ENCODE results near the gene CDH4. TPM values are rescaled to one million over a fixed set of nuclear protein-coding genes. Genes with fewer than 3 reads are reported as not detected.

CDH4 gene
- total RNA-seq, 1 donor from 2014 or later = not detected

DNA sequence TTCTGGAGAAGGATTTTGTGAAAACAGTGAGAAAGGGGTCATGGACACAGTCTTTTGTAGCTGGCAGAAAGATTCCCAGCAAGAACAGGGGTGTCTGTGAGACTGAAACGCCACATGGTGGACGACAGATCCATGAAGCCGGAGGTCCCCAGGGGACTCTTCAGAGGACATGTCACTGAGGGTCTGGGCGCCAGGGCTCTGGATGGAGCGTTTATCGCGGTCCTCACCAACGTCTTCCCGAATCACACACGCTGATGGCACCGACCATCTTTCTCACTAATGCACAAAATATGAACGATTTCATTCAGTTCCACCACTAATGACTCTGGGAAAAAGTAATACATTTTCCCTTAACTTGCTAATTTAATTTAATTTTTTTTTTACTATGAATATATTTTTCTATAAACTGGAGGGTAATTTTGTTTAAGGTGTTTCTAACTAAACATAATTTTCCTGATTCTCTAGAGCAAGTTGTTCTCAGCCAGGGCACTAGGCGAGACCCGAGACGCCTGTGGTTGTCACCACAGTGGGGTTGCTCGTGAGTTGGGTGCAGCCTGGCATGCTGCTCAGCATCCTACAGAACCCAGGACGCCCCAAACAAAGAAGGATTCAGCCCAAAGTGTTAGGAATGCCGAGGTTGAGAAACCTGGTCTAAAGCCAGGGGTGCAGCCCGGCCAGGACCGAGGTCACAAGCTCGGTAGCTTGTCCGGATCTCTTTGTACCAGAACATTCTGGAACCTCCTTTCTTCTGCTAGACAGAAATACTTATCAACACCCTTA lies 507.4 kb downstream of the CDH4 start:
- no peak for DNase-seq
- intact Hi-C loops (cut with micrococcal nuclease) = no loop called here
- no peak for ATAC-seq

GRCh38 chr20:61760321-61760720 lies 508.3 kb downstream of the CDH4 start:
- DNase-seq (no peak), ATAC-seq (no peak)
- intact Hi-C loops (cut with micrococcal nuclease) = no loop called here

DNA sequence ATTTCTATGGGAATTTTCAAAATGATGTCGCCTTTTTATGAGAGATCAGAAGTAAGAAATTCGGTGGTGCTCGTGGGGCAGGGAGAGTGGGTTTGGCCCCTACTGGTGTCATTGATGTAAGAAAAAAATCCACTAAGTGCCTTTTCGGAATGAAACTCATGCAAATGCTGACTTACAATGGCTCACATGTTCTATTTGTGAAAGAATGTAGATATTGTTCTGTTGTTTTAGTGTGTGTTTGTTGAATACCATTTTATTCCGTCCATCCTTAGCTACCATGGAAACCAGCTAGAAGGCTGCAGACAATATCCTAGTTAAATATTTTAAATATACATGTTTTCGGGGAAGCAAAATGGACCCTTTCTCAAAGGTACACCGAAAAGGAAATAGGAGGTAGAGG lies 508.7 kb downstream of the CDH4 start:
- intact Hi-C loops (cut with micrococcal nuclease) = no loop called here
- ATAC-seq (no peak), DNase-seq (no peak)

DNA sequence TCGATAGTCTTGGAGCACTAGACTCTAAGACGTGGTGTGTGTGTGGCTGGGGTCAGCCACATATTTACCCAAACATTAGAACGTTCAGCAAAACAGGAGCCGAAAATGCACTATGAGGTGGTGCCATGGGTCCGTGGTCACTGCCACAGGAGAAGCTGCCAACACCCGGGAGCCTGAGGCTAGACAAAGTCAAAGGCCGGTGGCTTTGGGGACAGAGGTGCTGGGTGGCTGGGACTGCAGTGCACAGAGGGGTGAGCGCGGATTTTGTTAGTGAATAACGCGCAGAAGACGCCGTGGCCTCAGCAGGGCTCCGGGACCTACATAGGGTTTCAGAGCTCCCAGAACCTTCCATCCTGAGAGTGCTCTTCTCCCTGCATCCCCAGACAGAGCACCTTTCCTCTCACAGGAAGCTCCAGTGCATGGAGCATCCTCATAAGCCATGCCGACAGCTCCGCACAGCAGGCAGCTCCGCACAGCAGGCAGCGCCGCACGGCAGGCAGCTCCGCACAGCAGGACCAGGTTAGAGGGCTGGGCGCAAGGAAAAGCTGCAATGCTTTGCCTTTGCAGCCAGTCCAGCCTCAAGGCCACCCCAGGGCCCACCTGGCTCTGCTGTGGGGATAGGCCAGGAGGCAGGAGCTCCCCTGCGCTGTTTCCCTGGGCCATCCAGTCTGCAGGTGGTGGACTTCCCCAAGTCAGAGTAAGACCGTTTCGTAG lies 509.5 kb downstream of the CDH4 start:
- DNase-seq (no peak), ATAC-seq (no peak)
- intact Hi-C loops (cut with micrococcal nuclease) = no loop called here

DNA sequence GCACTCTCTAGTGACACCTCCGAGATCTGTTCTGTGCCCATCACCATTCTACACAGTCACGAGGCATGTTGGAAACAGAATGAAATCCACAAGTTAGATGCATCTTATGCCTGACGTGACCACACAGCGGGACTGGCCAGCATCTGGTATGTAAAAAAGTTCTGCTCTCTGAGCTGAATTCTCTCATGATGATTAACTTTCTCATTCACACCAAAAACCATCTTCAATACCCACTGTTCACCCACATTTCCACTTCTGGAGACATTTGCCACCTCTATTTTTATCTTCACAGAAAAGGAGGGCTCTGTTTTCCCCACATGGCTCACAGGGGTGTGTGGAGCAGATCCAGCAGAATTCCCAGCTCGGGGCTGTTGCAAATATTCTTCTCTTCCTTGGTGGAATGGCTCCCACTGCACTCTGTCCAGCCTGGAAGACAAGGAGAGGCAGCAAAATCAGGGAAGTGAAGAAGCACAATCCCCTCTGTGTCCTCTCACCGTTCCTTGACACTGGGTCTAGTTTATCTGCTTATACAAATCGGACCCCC lies 510.2 kb downstream of the CDH4 start:
- no peak for ATAC-seq
- intact Hi-C loops (cut with micrococcal nuclease) = no loop called here
- no peak for DNase-seq

DNA sequence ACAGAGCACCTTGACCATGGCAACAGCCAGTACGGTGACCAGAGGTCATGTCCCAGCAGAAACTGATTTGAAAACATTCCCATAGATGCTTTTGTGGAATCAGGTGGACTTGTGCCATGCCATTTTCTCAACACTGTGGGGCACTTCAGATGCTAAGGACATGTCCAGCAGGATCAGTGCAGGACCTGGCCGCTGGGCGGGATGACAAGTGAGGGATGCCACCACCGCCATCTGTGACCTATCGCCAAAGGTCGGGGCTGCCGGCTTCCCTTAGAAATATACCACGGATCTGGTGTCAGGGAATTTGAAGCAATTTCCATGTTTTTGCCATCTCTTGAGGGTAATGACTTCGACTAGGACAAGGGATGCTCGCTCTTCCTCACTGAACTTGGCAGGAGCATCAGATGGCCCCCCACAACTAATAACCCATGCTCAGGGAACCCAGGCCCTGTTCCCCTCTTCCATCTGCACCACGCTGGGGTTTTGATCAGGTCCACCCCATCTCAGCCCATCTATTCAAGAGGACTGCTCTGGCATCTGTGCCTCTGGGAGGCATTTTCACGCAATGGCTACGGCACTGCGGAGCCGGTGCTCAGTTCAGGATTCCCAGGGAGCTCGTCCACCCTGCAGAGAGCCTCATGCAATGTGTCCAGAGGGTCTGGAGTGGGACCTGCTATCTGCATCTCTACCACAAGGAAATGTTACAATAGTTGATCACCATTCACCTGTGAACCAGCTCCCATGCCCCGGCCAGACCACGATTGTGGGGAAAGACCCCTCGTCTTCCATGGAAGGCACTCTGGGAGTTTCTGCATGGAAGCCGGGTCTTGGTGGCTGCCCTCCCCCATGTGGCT lies 511.1 kb downstream of the CDH4 start:
- ATAC-seq (no peak), DNase-seq (no peak)
- intact Hi-C loops (cut with micrococcal nuclease) = no loop called here

DNA sequence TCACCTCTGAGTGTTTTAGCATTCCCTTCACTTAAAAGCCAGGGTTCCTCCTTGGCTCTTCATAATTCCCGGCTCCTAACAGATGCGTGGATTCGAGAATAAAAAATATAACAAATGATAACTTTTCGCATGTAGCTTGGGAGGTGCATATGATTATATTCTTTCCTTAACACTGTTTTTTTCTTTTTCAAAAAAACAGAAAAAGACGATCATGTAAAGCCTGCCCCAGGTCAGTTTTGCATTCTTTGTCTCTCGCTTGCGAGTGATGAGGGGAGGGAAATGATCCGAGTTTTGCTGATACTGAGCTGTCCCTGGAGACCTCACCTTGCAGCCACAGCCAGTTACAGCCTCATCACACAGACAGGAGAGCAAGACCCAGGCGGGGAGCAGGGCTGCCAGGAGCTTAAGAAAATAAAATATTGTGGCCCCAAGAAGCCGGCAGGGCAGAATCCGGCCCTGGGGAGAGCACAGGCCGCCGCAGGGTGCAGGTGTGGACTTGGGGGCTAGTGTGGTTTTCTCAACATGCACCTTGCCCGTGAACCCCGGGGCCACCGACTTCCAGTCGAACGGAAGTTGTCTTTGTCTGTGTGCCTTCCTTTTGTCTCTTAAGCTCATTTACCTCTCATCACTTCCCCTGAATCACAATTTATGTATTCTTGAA lies 511.8 kb downstream of the CDH4 start:
- no peak for DNase-seq
- intact Hi-C loops (cut with micrococcal nuclease) = no loop called here
- ATAC-seq = no peak

DNA sequence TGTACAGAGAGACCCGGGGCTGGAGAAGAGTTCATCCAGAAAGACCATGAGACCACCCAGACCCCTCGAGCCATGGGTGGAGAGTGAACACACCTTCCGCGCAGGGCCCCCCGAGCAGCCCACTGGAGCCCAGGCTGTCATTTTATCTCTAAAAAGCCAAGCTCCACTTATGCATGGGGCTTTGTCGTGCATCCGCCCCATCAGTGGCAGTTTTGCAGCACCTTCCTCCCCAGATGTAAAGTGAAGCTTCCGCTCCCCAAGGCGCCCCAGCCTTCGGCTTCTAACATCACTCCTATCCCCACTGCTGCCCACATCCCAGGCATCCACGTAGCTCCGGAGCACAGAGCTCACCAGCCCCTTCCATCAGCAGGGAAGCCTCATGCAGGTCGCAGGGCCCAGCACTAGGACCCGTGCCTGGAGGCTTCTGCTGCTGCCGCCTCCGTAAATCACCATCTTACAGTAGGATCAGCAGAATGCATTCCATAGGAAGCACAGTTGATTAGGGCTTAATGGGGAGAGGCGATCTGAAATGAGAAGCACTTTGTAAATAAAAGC lies 512.5 kb downstream of the CDH4 start:
- intact Hi-C loops (cut with micrococcal nuclease) = no loop called here
- ATAC-seq (no peak), DNase-seq (no peak)

DNA sequence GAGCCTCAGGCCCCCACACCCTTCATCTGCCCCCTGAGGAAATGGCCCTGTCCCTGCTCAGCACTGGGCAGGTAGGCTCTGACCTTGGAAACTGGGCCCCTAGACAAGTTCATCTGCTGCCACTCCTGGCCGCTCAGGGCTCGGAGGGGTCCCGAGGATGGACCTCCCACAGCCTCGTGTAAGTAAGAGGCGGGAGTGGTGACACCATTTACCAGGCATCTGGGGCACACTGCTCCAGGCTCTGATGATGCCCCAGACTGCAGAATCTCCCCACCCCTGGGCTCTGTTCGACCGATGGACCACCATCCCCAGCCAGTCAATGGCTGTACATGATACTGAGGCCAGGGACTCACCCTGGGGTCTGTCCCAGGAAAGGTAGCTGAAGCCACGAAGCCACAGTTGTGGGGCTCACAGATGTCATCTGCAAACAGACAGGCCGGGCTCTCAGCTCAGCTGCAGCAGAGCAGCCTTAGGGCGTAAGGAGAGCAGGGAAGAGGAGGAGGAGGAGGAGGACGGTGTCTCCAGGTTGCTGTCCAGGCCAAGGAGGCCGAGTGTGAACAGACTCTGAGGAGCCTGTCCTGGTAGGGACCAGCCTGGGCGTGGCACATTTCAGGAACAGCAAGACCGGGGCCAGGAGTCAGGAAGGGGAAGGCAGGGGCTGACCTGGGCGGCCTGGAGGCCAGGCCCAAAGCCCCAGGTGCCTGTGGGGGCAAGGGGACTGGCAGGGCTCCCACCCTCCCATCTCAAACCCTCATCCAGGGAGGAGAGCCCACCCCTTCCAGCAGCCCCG lies 513.2 kb downstream of the CDH4 start:
- intact Hi-C loops (cut with micrococcal nuclease) = no loop called here
- DNase-seq = no peak
- ATAC-seq = no peak

- intact Hi-C loops (cut with micrococcal nuclease) = no loop called here
- ATAC-seq = no peak
- DNase-seq = no peak
These were observed 514.0 kb downstream of the CDH4 start for GRCh38 chr20:61765871-61766654.

DNA sequence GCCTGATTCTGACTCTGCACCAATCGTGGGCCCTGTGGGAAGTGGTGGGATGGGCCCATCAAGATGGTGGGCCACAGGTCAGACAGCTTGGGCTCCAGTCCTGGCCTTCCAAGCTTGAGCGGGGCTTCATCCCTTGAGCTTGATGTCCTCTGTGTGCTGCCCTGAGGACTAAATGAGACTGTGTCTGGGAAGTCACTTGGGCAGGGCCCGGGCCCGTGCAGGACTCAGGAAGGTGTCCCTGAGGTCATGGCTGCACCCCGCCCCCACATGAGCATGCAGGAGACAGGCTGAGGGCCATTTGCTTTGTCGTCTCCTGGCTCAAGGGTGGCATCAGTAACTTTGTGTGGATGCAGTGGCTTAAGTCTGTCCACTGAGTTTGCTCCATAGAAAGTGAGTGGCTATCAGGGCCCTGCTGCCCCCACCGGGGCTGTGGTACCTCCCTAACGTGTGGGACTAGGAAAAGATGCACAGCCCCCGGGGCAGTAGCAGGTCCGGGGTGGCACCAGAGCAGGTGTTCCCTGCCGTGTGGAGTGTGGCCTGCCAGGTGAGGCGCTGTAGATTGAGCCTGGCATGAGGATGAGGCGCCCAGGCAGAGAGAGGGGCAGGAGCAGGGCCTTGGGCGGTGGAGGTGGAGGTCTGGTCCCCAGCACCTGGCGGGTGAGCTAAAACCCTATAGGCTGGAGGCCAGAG lies 515.0 kb downstream of the CDH4 start:
- intact Hi-C loops (cut with micrococcal nuclease) = no loop called here
- DNase-seq = no peak
- no peak for ATAC-seq

DNA sequence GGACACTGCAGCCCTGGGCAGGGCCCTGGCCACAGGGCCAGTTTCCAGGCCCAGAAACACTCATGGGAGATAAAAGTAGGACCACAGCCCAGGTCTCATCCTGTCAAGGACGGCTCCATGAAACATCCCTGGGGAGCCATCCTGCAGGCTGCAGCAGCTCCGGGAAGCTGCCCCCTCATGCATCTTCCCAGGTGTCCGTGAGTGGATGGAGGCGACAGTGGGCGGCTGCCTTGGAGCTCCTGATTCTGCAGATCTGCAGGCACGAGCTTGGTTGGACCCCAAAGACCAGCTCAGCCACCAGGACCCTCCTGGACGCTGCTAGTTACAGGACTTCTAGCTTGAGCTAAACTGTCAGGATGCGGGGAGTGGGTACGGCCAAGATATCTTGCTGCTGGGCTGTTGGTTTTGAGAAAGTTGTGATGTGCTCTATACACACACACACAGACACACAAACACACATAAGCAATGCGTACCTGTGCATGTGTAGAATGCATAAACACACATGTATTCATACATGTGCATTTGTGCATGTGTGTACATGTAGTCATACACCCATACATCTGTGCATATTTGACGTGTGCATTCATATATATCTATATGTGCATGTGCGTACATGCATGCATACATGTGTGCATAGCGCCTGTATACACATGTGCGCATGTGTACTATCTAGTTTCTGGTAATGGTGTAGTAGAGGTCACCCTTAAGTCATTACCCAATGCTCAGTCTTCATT lies 515.9 kb downstream of the CDH4 start:
- DNase-seq (no peak), ATAC-seq (no peak)
- intact Hi-C loops (cut with micrococcal nuclease) = no loop called here

DNA sequence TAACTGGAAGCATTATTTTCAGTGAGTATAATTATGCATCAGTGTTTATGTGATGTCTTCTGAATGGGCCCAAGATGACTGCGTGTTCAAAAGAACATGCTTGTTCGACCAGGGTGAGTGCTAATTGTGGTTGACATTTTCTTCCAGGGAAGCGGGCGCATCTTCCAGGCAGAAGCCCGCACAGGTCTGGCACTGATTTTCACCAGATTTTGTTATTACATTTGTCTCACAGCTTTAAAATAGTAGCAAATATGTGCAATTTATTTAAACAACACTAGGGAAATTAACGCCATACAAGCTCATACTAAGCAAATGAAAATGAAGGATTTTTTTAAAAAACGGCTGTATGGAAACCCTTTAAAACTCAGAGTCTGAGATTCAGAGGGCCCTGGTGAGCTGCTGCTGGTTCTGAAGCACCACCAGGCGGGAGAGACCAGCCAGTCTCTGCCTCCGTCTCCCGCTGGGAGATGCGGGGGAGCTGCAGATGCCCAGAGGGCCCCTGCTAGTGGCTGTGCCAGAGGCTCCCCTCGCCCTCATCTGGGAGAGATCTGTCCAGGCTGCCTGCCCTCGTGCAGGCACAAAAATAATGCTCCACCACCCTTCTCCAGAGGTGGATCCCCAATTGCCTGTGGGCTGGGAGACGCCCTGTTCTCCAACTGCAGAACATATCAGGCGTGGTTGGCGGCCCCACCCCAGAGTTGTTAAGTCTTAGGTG lies 516.7 kb downstream of the CDH4 start:
- no peak for DNase-seq
- intact Hi-C loops (cut with micrococcal nuclease) = no loop called here
- ATAC-seq = no peak

- ATAC-seq = no peak
These were observed 517.3 kb downstream of the CDH4 start for GRCh38 chr20:61769286-61769832.

GRCh38 chr20:61770113-61770585 lies 518.1 kb downstream of the CDH4 start:
- DNase-seq (no peak), ATAC-seq (no peak)
- intact Hi-C loops (cut with micrococcal nuclease) = no loop called here

More at GRCh38 chr20:61769286-61769832, 517.3 kb downstream of the CDH4 start:
- no peak for DNase-seq
- intact Hi-C loops (cut with micrococcal nuclease) = no loop called here

All from left ventricle myocardium superior (tissue), 1 donor.